AG09319 (cell line): ENCODE data around the gene HSF2.

Experiments
- DNase-seq: peaks from one replicate; pipeline ENCODE4 v3.0.0-alpha.2; 2010; ENCODE audit warnings: low read depth; ENCODE audit errors: extremely low read depth
- CTCF ChIP-seq: IDR thresholded peaks from 2 replicates; pipeline ENCODE4 v1.5.1; 2011; ENCODE audit warnings: low read depth, mild to moderate bottlenecking, inconsistent platforms, low read length, moderate library complexity

HSF2 gene

GRCh38 chr6:122428781-122429180 lies 29.3 kb downstream of the HSF2 start:
- DNase-seq = no peak
- no peak for TF ChIP-seq CTCF

DNA sequence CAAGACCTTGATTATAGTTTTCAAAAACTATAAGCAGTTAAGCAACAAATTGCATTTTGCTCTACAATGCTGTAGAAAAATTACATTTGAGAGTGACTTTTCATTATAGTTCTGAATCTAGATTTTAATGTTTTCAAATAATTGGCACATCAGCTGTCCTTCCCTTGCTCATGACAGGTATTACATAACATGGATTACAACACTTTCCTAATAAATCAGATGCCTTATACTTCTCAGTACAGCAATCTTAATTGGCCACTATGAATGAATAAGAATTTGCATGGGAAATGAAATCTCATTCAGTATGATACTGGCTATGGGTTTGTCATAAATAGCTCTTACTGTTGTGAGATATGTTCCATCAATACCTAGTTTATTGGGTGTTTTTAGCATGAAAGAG lies 29.9 kb downstream of the HSF2 start:
- TF ChIP-seq CTCF = no peak
- DNase-seq = no peak

DNA sequence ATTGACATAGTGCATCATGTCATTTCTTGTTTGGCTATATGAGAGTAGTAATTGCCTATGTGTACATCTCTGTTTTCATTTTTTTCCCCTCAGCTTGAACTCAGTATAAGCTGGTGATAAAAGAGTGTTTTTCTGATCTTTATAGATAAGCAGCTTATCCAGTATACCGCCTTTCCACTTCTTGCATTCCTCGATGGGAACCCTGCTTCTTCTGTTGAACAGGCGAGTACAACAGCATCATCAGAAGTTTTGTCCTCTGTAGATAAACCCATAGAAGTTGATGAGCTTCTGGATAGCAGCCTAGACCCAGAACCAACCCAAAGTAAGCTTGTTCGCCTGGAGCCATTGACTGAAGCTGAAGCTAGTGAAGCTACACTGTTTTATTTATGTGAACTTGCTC lies 32.3 kb downstream of the HSF2 start:
- TF ChIP-seq CTCF = no peak
- no peak for DNase-seq

GRCh38 chr6:122432816-122433215 lies 33.4 kb downstream of the HSF2 start:
- no peak for DNase-seq

DNA sequence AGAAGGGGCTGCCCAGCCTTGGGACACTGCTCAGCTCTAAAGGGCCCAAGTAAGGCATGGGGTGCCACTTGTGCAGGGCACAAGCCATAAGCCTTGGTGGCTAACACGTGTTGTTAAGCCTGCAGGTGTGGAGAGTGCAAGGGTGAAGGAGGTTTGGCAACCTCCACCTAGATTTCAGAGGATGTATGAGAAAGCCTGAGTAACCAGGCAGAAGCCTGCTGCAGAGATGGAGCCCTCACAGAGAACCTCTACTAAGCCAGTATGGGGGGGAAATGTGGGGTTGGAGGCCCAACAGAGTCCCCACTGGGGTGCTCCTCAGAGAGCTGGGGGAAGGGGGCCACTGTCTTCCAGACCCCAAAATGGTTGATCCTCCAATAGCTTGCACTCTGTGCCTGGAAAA lies 39.5 kb downstream of the HSF2 start:
- no peak for TF ChIP-seq CTCF
- no peak for DNase-seq

More at GRCh38 chr6:122432816-122433215, 33.4 kb downstream of the HSF2 start:
- no peak for TF ChIP-seq CTCF

- TF ChIP-seq CTCF = no peak
- no peak for DNase-seq
Observed at GRCh38 chr6:122445274-122445673, 45.8 kb downstream of the HSF2 start.

DNA sequence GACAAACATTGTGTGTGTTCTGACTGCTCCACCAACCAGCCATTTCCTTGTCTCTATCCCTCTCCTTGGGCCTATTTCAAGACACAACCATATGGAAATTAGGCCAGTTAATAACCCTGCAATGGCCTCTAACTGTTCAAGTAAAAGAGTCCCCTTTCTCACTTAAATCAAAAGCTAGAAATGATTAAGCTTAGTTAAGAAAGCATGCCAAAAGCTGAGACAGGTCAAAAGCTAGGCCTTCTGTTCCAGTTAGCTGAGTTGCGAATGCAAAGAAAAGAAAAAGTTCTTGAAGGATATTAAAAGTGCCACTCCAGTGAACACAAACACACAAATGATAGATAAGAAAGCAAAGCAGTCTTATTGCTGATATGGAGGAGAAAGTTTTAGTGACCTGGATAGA lies 49.6 kb downstream of the HSF2 start:
- TF ChIP-seq CTCF = no peak
- DNase-seq = no peak
